H9 (cell line): Measurements from ENCODE around the gene SPRED2. TPM values are rescaled to one million over a fixed set of nuclear protein-coding genes. Genes with fewer than 3 reads are reported as not detected.

Experiments used
- DNase-seq: peaks from one replicate; pipeline ENCODE4 v3.0.0-alpha.2; 2017
- H2AFZ ChIP-seq: one replicate; pipeline ENCODE4 v1.6.1; 2013; ENCODE audit warnings: mild to moderate bottlenecking, low read length, control low read depth, moderate library complexity
- H2AK5ac ChIP-seq: 2 replicates; pipeline ENCODE4 v1.6.1; 2013; ENCODE audit warnings: low read length, control low read depth, mixed read lengths; ENCODE audit not compliant: insufficient read length
- H2BK120ac ChIP-seq: one replicate; pipeline ENCODE4 v1.6.1; 2013; ENCODE audit warnings: low read depth, mild to moderate bottlenecking, low read length, control low read depth, inconsistent platforms; ENCODE audit not compliant: poor library complexity, severe bottlenecking
- H2BK12ac ChIP-seq: 2 replicates; pipeline ENCODE4 v1.6.1; 2013; ENCODE audit warnings: low read length, control low read depth, mixed read lengths, low read depth; ENCODE audit not compliant: insufficient read length
- H2BK15ac ChIP-seq: 2 replicates; pipeline ENCODE4 v1.6.1; 2013; ENCODE audit warnings: low read depth, low read length, control low read depth
- H2BK20ac ChIP-seq: one replicate; pipeline ENCODE4 v1.6.1; 2013; ENCODE audit warnings: low read depth, mild to moderate bottlenecking, low read length, control low read depth, inconsistent platforms; ENCODE audit not compliant: poor library complexity, severe bottlenecking
- H2BK5ac ChIP-seq: 2 replicates; pipeline ENCODE4 v1.6.1; 2013; ENCODE audit warnings: low read length, control low read depth, mixed read lengths; ENCODE audit not compliant: insufficient read length
- H3K14ac ChIP-seq: 2 replicates; pipeline ENCODE4 v1.6.1; 2013; ENCODE audit warnings: low read length, control low read depth; ENCODE audit not compliant: insufficient read depth
- H3K18ac ChIP-seq: 2 replicates; pipeline ENCODE4 v1.6.1; 2013; ENCODE audit warnings: low read depth, mild to moderate bottlenecking, mixed read lengths, low read length, control low read depth; ENCODE audit not compliant: insufficient read length
- H3K23ac ChIP-seq: 2 replicates; pipeline ENCODE4 v1.6.1; 2013; ENCODE audit warnings: low read length, control low read depth, mixed read lengths, low read depth; ENCODE audit not compliant: insufficient read length
- H3K23me2 ChIP-seq: 2 replicates; pipeline ENCODE4 v1.6.1; 2013; ENCODE audit warnings: low read depth, mild to moderate bottlenecking, mixed read lengths, low read length, control low read depth; ENCODE audit not compliant: insufficient read length, poor library complexity, severe bottlenecking
- H3K27ac ChIP-seq: 2 replicates; pipeline ENCODE4 v1.5.1; 2013; ENCODE audit warnings: low read length, control low read depth, mixed read lengths, low read depth; ENCODE audit not compliant: insufficient read length
- H3K27me3 ChIP-seq: 2 replicates; pipeline ENCODE4 v1.6.1; 2013; ENCODE audit warnings: low read length, control low read depth, inconsistent platforms; ENCODE audit not compliant: insufficient read depth
- H3K4ac ChIP-seq: 2 replicates; pipeline ENCODE4 v1.6.1; 2013; ENCODE audit warnings: low read depth, mild to moderate bottlenecking, control low read depth, inconsistent platforms, low read length, moderate library complexity
- H3K4me1 ChIP-seq: 2 replicates; pipeline ENCODE4 v1.6.1; 2013; ENCODE audit warnings: low read length, control low read depth, inconsistent platforms; ENCODE audit not compliant: insufficient read depth
- H3K4me2 ChIP-seq: 2 replicates; pipeline ENCODE4 v1.6.1; 2013; ENCODE audit warnings: low read length, control low read depth, mixed read lengths; ENCODE audit not compliant: insufficient read length, insufficient read depth
- H3K56ac ChIP-seq: 2 replicates; pipeline ENCODE4 v1.6.1; 2013; ENCODE audit warnings: low read depth, mild to moderate bottlenecking, mixed read lengths, low read length, control low read depth; ENCODE audit not compliant: insufficient read length
- H3K79me1 ChIP-seq: 2 replicates; pipeline ENCODE4 v1.6.1; 2013; ENCODE audit warnings: low read depth, mild to moderate bottlenecking, moderate library complexity, low read length, control low read depth, inconsistent platforms; ENCODE audit not compliant: insufficient read depth, poor library complexity, severe bottlenecking
- H3K79me2 ChIP-seq: 2 replicates; pipeline ENCODE4 v1.6.1; 2013; ENCODE audit warnings: low read length, control low read depth, inconsistent platforms; ENCODE audit not compliant: insufficient read depth
- H3K9ac ChIP-seq: 2 replicates; pipeline ENCODE4 v1.6.1; 2013; ENCODE audit warnings: low read length, control low read depth, mixed read lengths; ENCODE audit not compliant: insufficient read length; ENCODE audit errors: extremely low read depth
- H3K9me3 ChIP-seq: one replicate; pipeline ENCODE4 v1.6.1; 2013; ENCODE audit warnings: low read depth, low read length, inconsistent platforms; ENCODE audit not compliant: control insufficient read depth
- H3T11ph ChIP-seq: one replicate; pipeline ENCODE4 v1.6.1; 2013; ENCODE audit warnings: mild to moderate bottlenecking, low read length, control low read depth, inconsistent platforms
- H4K20me1 ChIP-seq: one replicate; pipeline ENCODE4 v1.6.1; 2013; ENCODE audit not compliant: control insufficient read depth, insufficient read length, insufficient read depth
- H4K5ac ChIP-seq: 2 replicates; pipeline ENCODE4 v1.6.1; 2013; ENCODE audit warnings: low read depth, mild to moderate bottlenecking, mixed read lengths, low read length, control low read depth; ENCODE audit not compliant: insufficient read length
- H4K8ac ChIP-seq: replicated peaks from 2 replicates; pipeline ENCODE4 v1.6.1; 2013; ENCODE audit warnings: low read length, control low read depth, mixed read lengths, low read depth; ENCODE audit not compliant: insufficient read length
- H4K91ac ChIP-seq: 2 replicates; pipeline ENCODE4 v1.6.1; 2013; ENCODE audit warnings: low read depth, mild to moderate bottlenecking, moderate library complexity, mixed read lengths, low read length, control low read depth; ENCODE audit not compliant: insufficient read length
- H3K27ac Mint-ChIP-seq, 3 experiments: 2 replicates in 2 of 3; 3 replicates in 1 of 3; pipeline ENCODE4 v1.8.0; 2020 to 2021; ENCODE audit warnings: mixed read lengths in 3 of 3, mild to moderate bottlenecking in 1 of 3, moderate library complexity in 1 of 3
- H3K27me3 Mint-ChIP-seq: 2 replicates; pipeline ENCODE4 v1.8.0; 2021; ENCODE audit warnings: low read depth, mild to moderate bottlenecking, moderate library complexity, mixed read lengths
- H3K36me3 Mint-ChIP-seq, 3 experiments: 2 replicates in 2 of 3; 3 replicates in 1 of 3; pipeline ENCODE4 v1.8.0; 2020 to 2021; ENCODE audit warnings: low read depth in 3 of 3, mixed read lengths in 3 of 3; ENCODE audit not compliant: insufficient read depth in 1 of 3
- H3K4me1 Mint-ChIP-seq, 2 experiments: 2 replicates each; pipeline ENCODE4 v1.8.0; 2020; ENCODE audit warnings: mixed read lengths in 2 of 2
- H3K4me3 Mint-ChIP-seq, 2 experiments: 2 replicates in 1 of 2; 3 replicates in 1 of 2; pipeline ENCODE4 v1.8.0; 2020 to 2021; ENCODE audit warnings: mild to moderate bottlenecking in 2 of 2, mixed read lengths in 2 of 2, moderate library complexity in 1 of 2
- H3K9me3 Mint-ChIP-seq, 2 experiments: 2 replicates in 1 of 2; 3 replicates in 1 of 2; pipeline ENCODE4 v1.8.0; 2020; ENCODE audit warnings: mild to moderate bottlenecking in 2 of 2, mixed read lengths in 2 of 2, moderate library complexity in 1 of 2
- CTCF ChIP-seq: fragments of 200-600 bp; sonication (generic); conservative IDR thresholded peaks from 3 replicates; pipeline ENCODE4 v1.8.0; 2021; ENCODE audit warnings: antibody characterized with exemption, mild to moderate bottlenecking
- WGBS: extraction: QIAGEN DNeasy Blood & Tissue Kit; methylation state at CpG from one replicate; pipeline ENCODE4 v1.1.7; 2013; ENCODE audit warnings: missing lambda C conversion rate, low lambda C conversion rate, mixed read lengths; ENCODE audit not compliant: insufficient read length; ENCODE audit errors: extremely low coverage; 5-methylcytosine and 5-hydroxymethylcytosine counted together
- total RNA-seq: library from RNA; stranded (reverse); gene quantifications from 2 replicates; pipeline ENCODE4 v1.2.1, GENCODE V29; 2021

SPRED2 gene
- total RNA-seq, 1 experiment from 2014 or later = 23.5 TPM

DNA sequence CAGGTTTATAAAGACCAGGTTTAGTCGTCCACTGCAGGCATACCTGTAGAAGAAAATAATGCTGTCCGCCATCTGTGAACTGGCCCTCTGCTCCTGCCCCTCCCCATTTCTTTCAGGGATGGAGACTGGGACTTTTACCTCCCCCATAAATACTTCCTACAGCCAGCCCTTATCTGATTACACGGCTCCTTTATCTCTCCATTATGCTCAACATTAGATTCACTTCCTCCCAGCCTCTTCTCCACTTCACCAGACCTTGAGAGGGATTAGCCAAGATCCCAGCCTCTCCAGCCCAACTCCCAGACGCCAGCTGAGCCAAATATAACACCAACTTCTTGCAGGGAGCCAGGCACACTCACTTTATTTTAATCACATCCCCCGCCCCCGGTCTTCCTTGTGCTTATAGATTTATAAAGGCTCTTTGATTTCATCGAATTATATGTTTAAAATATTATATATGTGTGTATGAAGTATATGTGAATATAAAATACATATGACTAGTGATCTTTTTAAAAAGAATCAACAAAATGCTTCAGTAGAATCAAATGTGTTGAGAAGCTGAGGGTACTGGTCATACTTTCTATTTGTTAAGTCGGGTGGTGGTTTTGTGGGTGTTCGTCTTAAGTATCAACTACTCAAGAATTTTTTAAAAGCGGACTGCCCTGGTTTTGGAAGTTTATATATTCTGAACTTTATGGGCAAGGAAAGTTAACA is 81.0 kb downstream of the SPRED2 start:
- DNase-seq = no peak
- no CpG with 5 or more reads among the region's 10 CpGs for WGBS
- Histone ChIP-seq H3K18ac (no peak overlapping the region), H3K9me3 (no peaks in the 10 kb centered on the region), H2BK5ac (no peak overlapping the region), H3K4ac (no peak overlapping the region), H3K4me2 (no peak overlapping the region), H3K79me2 (no peaks in the 10 kb centered on the region; the same call in 1 of the 2 replicates), H3K23me2 (no peaks in the 10 kb centered on the region), H3K14ac (no peak overlapping the region), H3K9ac (no peak overlapping the region), H3K56ac (no peak overlapping the region), H2BK15ac (no peak overlapping the region), H3K27me3 (no peaks in the 10 kb centered on the region), H4K5ac (no peak overlapping the region), H3K23ac (no peak overlapping the region), H3K79me1 (no peaks in the 10 kb centered on the region), H2BK120ac (no peak overlapping the region), H4K20me1 (peaks cover 5% of the 10 kb centered on the region), H4K8ac (no peak overlapping the region), H2BK20ac (no peak overlapping the region), H3K4me1 (peaks cover 11% of the 10 kb centered on the region; the same call in 1 of the 2 replicates), H3K27ac (no peak overlapping the region), H4K91ac (no peak overlapping the region), H2BK12ac (no peak overlapping the region), H2AK5ac (no peak overlapping the region), H3T11ph (no peak overlapping the region), H2AFZ (no peak overlapping the region)
- TF ChIP-seq CTCF = no peak
- H3K36me3 Mint-ChIP-seq = no peaks in the 10 kb centered on the region
- no peaks in the 10 kb centered on the region for H3K9me3 Mint-ChIP-seq
- peaks cover 10% of the 10 kb centered on the region for H3K27me3 Mint-ChIP-seq
- peak overlapping the region in 1 of 2 experiments; percentile 1; a peak in 1 of 5 replicates for H3K4me3 Mint-ChIP-seq
- no peak overlapping the region for H3K27ac Mint-ChIP-seq
- H3K4me1 Mint-ChIP-seq = peaks cover 26 to 27% of the 10 kb centered on the region in 2 experiments
